K562 (cell line): ENCODE measurements around the gene DPM1. TPM values are rescaled to one million over a fixed set of nuclear protein-coding genes. Genes with fewer than 3 reads are reported as not detected.

Experiments
- ATF2 ChIP-seq: sonication (generic); formaldehyde crosslinking; IDR thresholded peaks from 2 replicates; pipeline ENCODE4 v1.8.1; 2022; ENCODE audit warnings: missing genetic modification reagents
- CEBPB ChIP-seq: fragments of 450-650 bp; IDR thresholded peaks from 2 replicates; pipeline ENCODE4 v1.6.1; 2016; ENCODE audit warnings: missing genetic modification characterization, missing compliant biosample characterization
- CREB1 ChIP-seq, 2 experiments: sonication (generic) in 1 of 2; formaldehyde crosslinking in 1 of 2; IDR thresholded peaks; 2 replicates each; pipeline versions ENCODE4 v1.6.1 to v1.8.0; 2012 to 2022; ENCODE audit warnings: inconsistent platforms in 1 of 2, mild to moderate bottlenecking in 1 of 2, missing genetic modification reagents in 1 of 2, moderate library complexity in 1 of 2
- GATA2 ChIP-seq: sonication (generic); formaldehyde crosslinking; IDR thresholded peaks from 2 replicates; pipeline ENCODE4 v1.4.0; 2020; ENCODE audit warnings: mild to moderate bottlenecking, missing genetic modification reagents
- HDAC8 ChIP-seq: fragments of 450-650 bp; IDR thresholded peaks from 2 replicates; pipeline ENCODE4 v1.6.1; 2016; ENCODE audit warnings: mild to moderate bottlenecking, missing genetic modification characterization, moderate library complexity, missing compliant biosample characterization
- HES1 ChIP-seq: fragments of 450-650 bp; IDR thresholded peaks from 2 replicates; pipeline ENCODE4 v1.6.1; 2016; ENCODE audit warnings: low read depth, mild to moderate bottlenecking, moderate library complexity
- HEY1 ChIP-seq: fragments of 250-450 bp; sonication (Bioruptor Pico); IDR thresholded peaks from 2 replicates; pipeline ENCODE4 v1.5.0; 2020; ENCODE audit warnings: mild to moderate bottlenecking, moderate library complexity, borderline replicate concordance
- HSF4 ChIP-seq: fragments of 250-450 bp; sonication (Bioruptor Pico); IDR thresholded peaks from 2 replicates; pipeline ENCODE4 v2.1.2; 2022; ENCODE audit warnings: mild to moderate bottlenecking, moderate library complexity, borderline replicate concordance
- NCOA2 ChIP-seq, 2 experiments: fragments of 450-650 bp; IDR thresholded peaks; 2 replicates each; pipeline ENCODE4 v1.6.1; 2018; ENCODE audit warnings: mild to moderate bottlenecking in 2 of 2, moderate library complexity in 1 of 2; ENCODE audit not compliant: partially characterized antibody in 2 of 2
- NR2C1 ChIP-seq, 2 experiments: fragments of 450-650 bp; IDR thresholded peaks; 2 replicates each; pipeline ENCODE4 v1.6.1; 2017; ENCODE audit warnings: mild to moderate bottlenecking in 2 of 2, antibody characterized with exemption in 1 of 2, inconsistent platforms in 1 of 2, missing compliant biosample characterization in 1 of 2, missing genetic modification characterization in 1 of 2
- PBX2 ChIP-seq, 2 experiments: IDR thresholded peaks in 1 of 2; conservative IDR thresholded peaks in 1 of 2; 2 replicates each; pipeline ENCODE4 v1.6.1; 2016; ENCODE audit warnings: low read depth in 2 of 2, mild to moderate bottlenecking in 1 of 2, missing compliant biosample characterization in 1 of 2, missing genetic modification characterization in 1 of 2, moderate library complexity in 1 of 2
- PTRF ChIP-seq: fragments of 450-650 bp; IDR thresholded peaks from 2 replicates; pipeline ENCODE4 v1.6.1; 2016; ENCODE audit warnings: mild to moderate bottlenecking, missing genetic modification characterization, missing compliant biosample characterization
- STAT5A ChIP-seq: IDR thresholded peaks from 2 replicates; pipeline ENCODE4 v1.6.1; 2012; ENCODE audit warnings: low read length, inconsistent platforms, borderline replicate concordance
- ZNF3 ChIP-seq: fragments of 250-450 bp; sonication (Bioruptor Pico); IDR thresholded peaks from 2 replicates; pipeline ENCODE4 v1.5.0; 2021; ENCODE audit warnings: mild to moderate bottlenecking, moderate library complexity
- ZNF445 ChIP-seq: fragments of 250-450 bp; sonication (Bioruptor Pico); IDR thresholded peaks from 2 replicates; pipeline ENCODE4 v1.4.0; 2020; ENCODE audit warnings: low read depth, mild to moderate bottlenecking, moderate library complexity
- polyA plus RNA-seq, 8 experiments: library from polyadenylated mRNA; depleted of rRNA in 4 of 8; stranded (reverse) in 5 of 8; unstranded in 3 of 8; fragments of >200 nt; fragmentation: Nextera tagmentation in 2 of 8; fragmentation: Illumina TruSeq in 1 of 8; extraction: Ambion mirVana in 2 of 8; extraction: Trizol in 1 of 8; gene quantifications; 2 replicates each; pipeline versions ENCODE4 v1.2.1 to v1.2.3, GENCODE V29; 2011 to 2014; ENCODE audit warnings: inconsistent platforms in 1 of 8, missing spikeins in 1 of 8
- total RNA-seq, 7 experiments: library from RNA; depleted of rRNA in 6 of 7; stranded (reverse); fragments of >200 nt in 6 of 7; fragmentation: Illumina TruSeq in 2 of 7; extraction: Trizol in 2 of 7; gene quantifications; 2 replicates each; pipeline versions ENCODE4 v1.2.1 to v1.2.3, GENCODE V29; 2011 to 2021; ENCODE audit warnings: low replicate concordance in 1 of 7
- TF ChIP-seq, protein P1 (sequence below), 2 experiments: fragments of 450-650 bp; IDR thresholded peaks; 2 replicates each; pipeline ENCODE4 v1.6.1; 2016
- TF ChIP-seq, protein P2 (sequence below): sonication (generic); formaldehyde crosslinking; IDR thresholded peaks from 2 replicates; pipeline ENCODE4 v1.8.1; 2023; ENCODE audit warnings: mild to moderate bottlenecking, missing genetic modification reagents

DPM1 gene
- total and polyA plus RNA-seq, 9 of the 15 experiments (the other 6 are each of a cell fraction or from before 2014, with no cell fraction given), result 75.2 to 190 (median 153) TPM

GRCh38 chr20:50980071-50980681 is 21.8 kb upstream of the DPM1 start (continued):
- no peak for TF ChIP-seq HSF4 (CRISPR knock-in tag)
- peak; percentile 48; the same call in 1 of the 2 replicates for TF ChIP-seq CREB1 (IDR thresholded peaks at IDR 0.05)
- TF ChIP-seq CREB1 (CRISPR knock-in tag; IDR thresholded peaks at IDR 0.05), result peak; percentile 51; the same call in 1 of the 2 replicates
- peak; percentile 43; the same call in 1 of the 2 replicates for TF ChIP-seq ATF2 (CRISPR knock-in tag)
- no peak for TF ChIP-seq ZNF3 (CRISPR knock-in tag)
- TF ChIP-seq PTRF, result no peak
- TF ChIP-seq HDAC8 (tag), result no peak
- TF ChIP-seq ZNF445, result no peak
- TF ChIP-seq HEY1 (CRISPR knock-in tag), result no peak
- no peak for TF ChIP-seq NR2C1 (IDR thresholded peaks at IDR 0.05)
- no peak for TF ChIP-seq NR2C1 (tag; IDR thresholded peaks at IDR 0.05)
- TF ChIP-seq, protein P1, sequence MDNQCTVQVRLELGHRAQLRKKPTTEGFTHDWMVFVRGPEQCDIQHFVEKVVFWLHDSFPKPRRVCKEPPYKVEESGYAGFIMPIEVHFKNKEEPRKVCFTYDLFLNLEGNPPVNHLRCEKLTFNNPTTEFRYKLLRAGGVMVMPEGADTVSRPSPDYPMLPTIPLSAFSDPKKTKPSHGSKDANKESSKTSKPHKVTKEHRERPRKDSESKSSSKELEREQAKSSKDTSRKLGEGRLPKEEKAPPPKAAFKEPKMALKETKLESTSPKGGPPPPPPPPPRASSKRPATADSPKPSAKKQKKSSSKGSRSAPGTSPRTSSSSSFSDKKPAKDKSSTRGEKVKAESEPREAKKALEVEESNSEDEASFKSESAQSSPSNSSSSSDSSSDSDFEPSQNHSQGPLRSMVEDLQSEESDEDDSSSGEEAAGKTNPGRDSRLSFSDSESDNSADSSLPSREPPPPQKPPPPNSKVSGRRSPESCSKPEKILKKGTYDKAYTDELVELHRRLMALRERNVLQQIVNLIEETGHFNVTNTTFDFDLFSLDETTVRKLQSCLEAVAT (IDR thresholded peaks at IDR 0.05), result no peak
- no peak for TF ChIP-seq PBX2 (CRISPR knock-in tag; IDR thresholded peaks at IDR 0.05; ENCODE audit: low read depth)
- peak; percentile 31; the same call in 1 of the 2 replicates for TF ChIP-seq PBX2 (tag; conservative IDR thresholded peaks at IDR 0.05; ENCODE audit: low read depth)
- TF ChIP-seq GATA2 (CRISPR knock-in tag), result no peak
- no peak for TF ChIP-seq NCOA2 (IDR thresholded peaks at IDR 0.05; ENCODE audit: partially characterized antibody in 2 of 2)
- no peak for TF ChIP-seq STAT5A
- no peak for TF ChIP-seq HES1
- TF ChIP-seq CEBPB (tag), result peak; percentile 88
- TF ChIP-seq, protein P2, sequence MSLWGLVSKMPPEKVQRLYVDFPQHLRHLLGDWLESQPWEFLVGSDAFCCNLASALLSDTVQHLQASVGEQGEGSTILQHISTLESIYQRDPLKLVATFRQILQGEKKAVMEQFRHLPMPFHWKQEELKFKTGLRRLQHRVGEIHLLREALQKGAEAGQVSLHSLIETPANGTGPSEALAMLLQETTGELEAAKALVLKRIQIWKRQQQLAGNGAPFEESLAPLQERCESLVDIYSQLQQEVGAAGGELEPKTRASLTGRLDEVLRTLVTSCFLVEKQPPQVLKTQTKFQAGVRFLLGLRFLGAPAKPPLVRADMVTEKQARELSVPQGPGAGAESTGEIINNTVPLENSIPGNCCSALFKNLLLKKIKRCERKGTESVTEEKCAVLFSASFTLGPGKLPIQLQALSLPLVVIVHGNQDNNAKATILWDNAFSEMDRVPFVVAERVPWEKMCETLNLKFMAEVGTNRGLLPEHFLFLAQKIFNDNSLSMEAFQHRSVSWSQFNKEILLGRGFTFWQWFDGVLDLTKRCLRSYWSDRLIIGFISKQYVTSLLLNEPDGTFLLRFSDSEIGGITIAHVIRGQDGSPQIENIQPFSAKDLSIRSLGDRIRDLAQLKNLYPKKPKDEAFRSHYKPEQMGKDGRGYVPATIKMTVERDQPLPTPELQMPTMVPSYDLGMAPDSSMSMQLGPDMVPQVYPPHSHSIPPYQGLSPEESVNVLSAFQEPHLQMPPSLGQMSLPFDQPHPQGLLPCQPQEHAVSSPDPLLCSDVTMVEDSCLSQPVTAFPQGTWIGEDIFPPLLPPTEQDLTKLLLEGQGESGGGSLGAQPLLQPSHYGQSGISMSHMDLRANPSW (CRISPR knock-in tag), result no peak
